Adrenal gland (tissue), 5 donors: ENCODE results near the gene CPA4.

Source experiments
- CTCF ChIP-seq, 6 experiments: fragments of 450-650 bp in 4 of 6; fragments of 200-600 bp in 2 of 6; sonication (generic) in 1 of 6; IDR thresholded peaks; 1 replicate in 5 of 6; 2 replicates in 1 of 6; pipeline versions ENCODE4 v1.5.1 to v1.8.0; 2016 to 2021; ENCODE audit warnings: antibody characterized with exemption in 6 of 6, mild to moderate bottlenecking in 2 of 6, moderate library complexity in 1 of 6
- POLR2A ChIP-seq, 2 donors: fragments of 450-650 bp; IDR thresholded peaks; one replicate each; pipeline ENCODE4 v1.6.1; 2017; ENCODE audit warnings: antibody characterized with exemption in 2 of 2, mild to moderate bottlenecking in 2 of 2, moderate library complexity in 1 of 2
- donor health status: DM: no; HTN: no; CAD: no.

GRCh38 chr7:130371046-130371445, 78.1 kb downstream of the CPA4 start:
- no peak for TF ChIP-seq CTCF (IDR thresholded peaks at IDR 0.05)
- TF ChIP-seq POLR2A (IDR thresholded peaks at IDR 0.05) = no peak
